Ishikawa (cell line): ENCODE data around the gene EVX2.

Experiments used
- CEBPB ChIP-seq: IDR thresholded peaks from 2 replicates; pipeline ENCODE4 v1.6.1; 2012
- CREB1 ChIP-seq: IDR thresholded peaks from 2 replicates; pipeline ENCODE4 v1.6.1; 2012; ENCODE audit warnings: low read depth
- EGR1 ChIP-seq: IDR thresholded peaks from 2 replicates; pipeline ENCODE4 v1.6.1; 2012
- EP300 ChIP-seq: IDR thresholded peaks from 2 replicates; pipeline ENCODE4 v1.6.1; 2012; ENCODE audit warnings: borderline replicate concordance
- FOXM1 ChIP-seq: IDR thresholded peaks from 2 replicates; pipeline ENCODE4 v1.6.1; 2012; ENCODE audit warnings: low read depth, borderline replicate concordance
- NFIC ChIP-seq: IDR thresholded peaks from 2 replicates; pipeline ENCODE4 v1.6.1; 2012
- RAD21 ChIP-seq: IDR thresholded peaks from 2 replicates; pipeline ENCODE4 v1.6.1; 2012; ENCODE audit warnings: low read depth
- TAF1 ChIP-seq: IDR thresholded peaks from 2 replicates; pipeline ENCODE4 v1.6.1; 2012; ENCODE audit warnings: low read depth, mild to moderate bottlenecking
- TCF12 ChIP-seq: IDR thresholded peaks from 2 replicates; pipeline ENCODE4 v1.6.1; 2012; ENCODE audit warnings: low read depth
- TEAD4 ChIP-seq: IDR thresholded peaks from 2 replicates; pipeline ENCODE4 v1.6.1; 2012
- YY1 ChIP-seq: IDR thresholded peaks from 2 replicates; pipeline ENCODE4 v1.6.1; 2012; ENCODE audit warnings: low read depth
- ZBTB7A ChIP-seq: IDR thresholded peaks from 2 replicates; pipeline ENCODE4 v1.6.1; 2012; ENCODE audit warnings: low read depth
- TF ChIP-seq, protein P1 (sequence below): IDR thresholded peaks from 2 replicates; pipeline ENCODE4 v1.6.1; 2012; ENCODE audit warnings: low read depth, mild to moderate bottlenecking
- TF ChIP-seq, protein P2 (sequence below): IDR thresholded peaks from 2 replicates; pipeline ENCODE4 v1.6.1; 2012
- TF ChIP-seq, protein P3 (sequence below): IDR thresholded peaks from 2 replicates; pipeline ENCODE4 v1.6.1; 2012

EVX2 gene

DNA sequence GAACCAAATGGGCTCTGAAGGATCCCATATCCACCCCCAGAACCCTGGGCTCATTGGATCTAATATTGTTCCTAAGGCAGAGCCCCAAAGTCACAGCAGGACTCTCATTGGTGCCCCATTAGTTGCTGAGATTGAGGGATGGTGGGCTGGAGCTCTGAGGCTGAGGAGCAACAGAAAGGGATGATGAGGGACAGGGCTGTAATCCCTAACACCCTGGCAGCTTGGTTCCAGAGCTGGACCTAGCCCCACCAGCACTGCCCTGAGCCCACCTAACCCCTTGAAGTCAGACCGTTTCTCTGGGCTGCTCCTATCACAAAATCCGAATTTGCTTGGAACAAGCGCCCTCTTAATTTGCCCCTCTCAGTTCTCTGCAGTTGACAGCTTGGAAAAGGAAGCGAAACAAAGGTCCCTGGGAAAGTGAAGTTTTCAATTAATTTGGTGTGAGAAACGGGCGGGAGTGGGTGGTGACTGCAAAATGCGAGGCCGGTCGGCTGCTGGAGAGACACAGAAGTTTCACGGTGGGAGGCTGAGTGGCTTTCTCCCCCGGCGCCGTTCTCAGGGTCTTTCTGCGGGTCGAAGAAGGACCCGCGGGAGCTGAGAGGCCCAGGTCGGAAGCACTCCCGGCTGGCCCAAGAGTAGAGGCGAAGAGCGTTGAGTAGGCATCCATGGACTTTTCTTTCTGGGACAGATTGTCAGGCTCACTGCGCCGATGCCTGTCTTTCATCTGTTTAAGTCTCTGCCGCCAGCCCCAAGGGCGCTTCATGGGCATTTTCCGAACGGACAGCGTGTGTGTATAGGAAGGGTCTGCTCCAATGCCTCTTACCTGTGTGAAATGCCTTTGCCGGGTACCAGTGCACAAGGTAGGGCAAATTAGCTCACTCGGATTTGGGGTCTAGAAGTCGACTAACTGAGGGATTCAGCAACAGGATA, 7.8 kb upstream of the EVX2 start:
- TF ChIP-seq, protein P1, sequence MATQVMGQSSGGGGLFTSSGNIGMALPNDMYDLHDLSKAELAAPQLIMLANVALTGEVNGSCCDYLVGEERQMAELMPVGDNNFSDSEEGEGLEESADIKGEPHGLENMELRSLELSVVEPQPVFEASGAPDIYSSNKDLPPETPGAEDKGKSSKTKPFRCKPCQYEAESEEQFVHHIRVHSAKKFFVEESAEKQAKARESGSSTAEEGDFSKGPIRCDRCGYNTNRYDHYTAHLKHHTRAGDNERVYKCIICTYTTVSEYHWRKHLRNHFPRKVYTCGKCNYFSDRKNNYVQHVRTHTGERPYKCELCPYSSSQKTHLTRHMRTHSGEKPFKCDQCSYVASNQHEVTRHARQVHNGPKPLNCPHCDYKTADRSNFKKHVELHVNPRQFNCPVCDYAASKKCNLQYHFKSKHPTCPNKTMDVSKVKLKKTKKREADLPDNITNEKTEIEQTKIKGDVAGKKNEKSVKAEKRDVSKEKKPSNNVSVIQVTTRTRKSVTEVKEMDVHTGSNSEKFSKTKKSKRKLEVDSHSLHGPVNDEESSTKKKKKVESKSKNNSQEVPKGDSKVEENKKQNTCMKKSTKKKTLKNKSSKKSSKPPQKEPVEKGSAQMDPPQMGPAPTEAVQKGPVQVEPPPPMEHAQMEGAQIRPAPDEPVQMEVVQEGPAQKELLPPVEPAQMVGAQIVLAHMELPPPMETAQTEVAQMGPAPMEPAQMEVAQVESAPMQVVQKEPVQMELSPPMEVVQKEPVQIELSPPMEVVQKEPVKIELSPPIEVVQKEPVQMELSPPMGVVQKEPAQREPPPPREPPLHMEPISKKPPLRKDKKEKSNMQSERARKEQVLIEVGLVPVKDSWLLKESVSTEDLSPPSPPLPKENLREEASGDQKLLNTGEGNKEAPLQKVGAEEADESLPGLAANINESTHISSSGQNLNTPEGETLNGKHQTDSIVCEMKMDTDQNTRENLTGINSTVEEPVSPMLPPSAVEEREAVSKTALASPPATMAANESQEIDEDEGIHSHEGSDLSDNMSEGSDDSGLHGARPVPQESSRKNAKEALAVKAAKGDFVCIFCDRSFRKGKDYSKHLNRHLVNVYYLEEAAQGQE: no peak
- TF ChIP-seq ZBTB7A (no peak), TAF1 (no peak), RAD21 (no peak), CREB1 (no peak), CEBPB (no peak), FOXM1 (no peak), TEAD4 (no peak), NFIC (no peak), TCF12 (no peak), YY1 (no peak), EP300 (no peak), EGR1 (no peak)
- TF ChIP-seq, protein P2, sequence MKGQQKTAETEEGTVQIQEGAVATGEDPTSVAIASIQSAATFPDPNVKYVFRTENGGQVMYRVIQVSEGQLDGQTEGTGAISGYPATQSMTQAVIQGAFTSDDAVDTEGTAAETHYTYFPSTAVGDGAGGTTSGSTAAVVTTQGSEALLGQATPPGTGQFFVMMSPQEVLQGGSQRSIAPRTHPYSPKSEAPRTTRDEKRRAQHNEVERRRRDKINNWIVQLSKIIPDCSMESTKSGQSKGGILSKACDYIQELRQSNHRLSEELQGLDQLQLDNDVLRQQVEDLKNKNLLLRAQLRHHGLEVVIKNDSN: no peak
- TF ChIP-seq, protein P3, sequence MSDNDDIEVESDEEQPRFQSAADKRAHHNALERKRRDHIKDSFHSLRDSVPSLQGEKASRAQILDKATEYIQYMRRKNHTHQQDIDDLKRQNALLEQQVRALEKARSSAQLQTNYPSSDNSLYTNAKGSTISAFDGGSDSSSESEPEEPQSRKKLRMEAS: no peak

DNA sequence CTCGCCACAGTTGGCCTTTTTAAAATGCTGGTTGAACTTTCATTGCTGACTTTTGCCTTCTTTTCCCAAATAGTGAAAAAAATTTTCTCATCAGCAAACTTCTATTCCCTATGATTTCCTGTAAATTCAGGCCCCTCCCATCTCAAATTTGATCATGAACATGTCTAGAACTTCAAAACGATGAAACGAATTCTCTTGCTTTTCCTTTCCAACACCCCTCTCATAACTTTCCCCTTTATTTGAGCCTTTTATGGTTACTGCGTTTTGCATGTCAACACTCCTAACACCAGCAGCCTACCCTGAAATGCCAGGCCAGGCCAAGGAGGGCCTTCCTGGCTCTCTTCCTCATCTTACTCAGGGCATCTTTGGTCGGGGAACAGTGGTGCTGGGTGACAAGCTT, 7.1 kb upstream of the EVX2 start:
- TF ChIP-seq TAF1 (no peak), RAD21 (no peak), EP300 (no peak), ZBTB7A (no peak), TCF12 (no peak), YY1 (no peak), TEAD4 (no peak), FOXM1 (no peak), NFIC (no peak), EGR1 (no peak), CEBPB (no peak), CREB1 (no peak)
- TF ChIP-seq, protein P3: no peak
- TF ChIP-seq, protein P1: no peak
- TF ChIP-seq, protein P2: no peak

DNA sequence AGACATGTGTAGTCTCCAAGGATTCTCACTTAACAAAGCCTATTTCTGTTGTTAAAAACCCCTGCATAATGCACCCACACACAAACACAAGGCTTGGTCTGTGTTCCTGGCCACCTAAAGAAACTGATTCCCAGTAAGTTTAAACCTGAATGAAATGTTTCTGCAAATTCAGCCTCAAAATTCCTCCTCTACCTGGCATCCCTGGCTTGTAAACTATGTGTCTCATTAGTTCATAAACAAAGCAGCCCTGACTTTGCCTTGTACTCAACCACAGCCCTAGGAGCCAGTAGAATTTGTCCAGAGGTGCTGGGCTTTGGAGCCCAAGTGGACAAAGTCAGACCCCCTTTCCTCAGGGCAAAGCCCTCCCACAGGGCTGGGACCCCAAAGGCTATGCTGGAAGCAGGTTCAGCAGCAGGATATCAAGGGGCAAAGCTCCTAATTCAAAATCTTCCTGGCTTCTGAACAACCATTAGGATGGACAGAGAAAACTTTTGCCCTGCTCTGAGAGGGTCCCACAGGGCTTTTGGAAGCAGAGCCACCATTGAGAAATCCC, 6.2 kb upstream of the EVX2 start:
- no peak for TF ChIP-seq TEAD4
- TF ChIP-seq RAD21: no peak
- TF ChIP-seq FOXM1: no peak

DNA sequence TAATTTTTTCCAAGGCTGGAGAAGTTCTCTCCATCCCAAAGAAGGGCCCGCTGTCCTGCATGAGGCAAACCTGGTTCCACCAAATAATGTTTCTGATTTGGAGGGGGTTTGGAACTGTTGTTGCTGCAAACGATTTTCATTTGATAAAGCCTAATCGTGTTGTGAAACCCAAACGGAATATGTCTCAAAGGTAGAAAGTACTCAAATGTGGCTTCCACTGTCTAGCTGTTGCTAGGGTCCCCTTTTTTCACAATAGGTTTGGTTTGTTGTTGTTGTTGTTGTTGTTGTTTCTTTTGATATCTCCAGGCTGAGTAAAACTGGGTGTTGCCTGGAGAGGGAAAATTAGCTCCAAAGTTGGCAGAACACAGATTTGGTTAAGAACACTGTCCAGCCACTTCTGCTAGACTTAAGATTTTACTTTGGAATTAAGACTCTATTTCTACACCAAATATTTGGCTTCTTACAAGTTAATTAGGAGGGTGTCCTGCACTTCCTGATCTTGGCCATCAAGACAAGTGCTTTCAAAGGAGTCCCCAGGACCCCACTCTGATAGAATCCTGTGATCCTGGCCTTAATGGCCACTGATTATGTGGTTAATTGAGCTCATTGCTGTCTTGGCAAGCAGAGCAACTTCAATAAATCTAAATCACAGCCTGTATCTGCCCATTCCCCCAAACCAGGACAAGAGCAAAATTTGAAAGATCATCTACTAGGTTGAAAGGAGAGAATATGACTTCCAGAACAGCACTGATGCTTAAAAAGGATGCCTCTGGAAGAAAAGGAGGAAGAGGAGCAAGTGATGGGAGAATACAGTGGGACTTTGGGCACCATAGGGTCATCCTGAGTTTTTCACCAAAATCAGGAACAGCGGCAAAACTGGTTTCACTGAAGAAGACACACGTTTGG, 5.4 kb upstream of the EVX2 start:
- no peak for TF ChIP-seq TAF1
- no peak for TF ChIP-seq EGR1
- no peak for TF ChIP-seq TCF12
- TF ChIP-seq, protein P2: no peak
- no peak for TF ChIP-seq CREB1
- TF ChIP-seq FOXM1: no peak
- TF ChIP-seq YY1: no peak
- TF ChIP-seq CEBPB: no peak
- TF ChIP-seq ZBTB7A: no peak
- TF ChIP-seq RAD21: no peak
- no peak for TF ChIP-seq NFIC
- TF ChIP-seq EP300: no peak
- no peak for TF ChIP-seq TEAD4
- TF ChIP-seq, protein P3: no peak
